Central memory CD8-positive, alpha-beta T cell (primary cell): ENCODE results near the gene CMIP.
A peak's percentile ranks its signal among the peaks of the same experiment; 100 is the strongest.

Experiments used
- ATAC-seq: fragments of 150-1000 bp; cut with Tn5 transposase; replicated peaks from 2 replicates; pipeline ENCODE4 v1.10.0; 2022; ENCODE audit warnings: mild to moderate bottlenecking, moderate FRiP score, moderate number of reproducible peaks; ENCODE audit not compliant: poor library complexity, severe bottlenecking; ENCODE audit errors: extremely low read depth
- DNase-seq, 2 donors: peaks; one replicate each; pipeline ENCODE4 v3.0.0; 2021; ENCODE audit warnings: low spot score in 2 of 2
- H3K27ac Mint-ChIP-seq: one replicate; pipeline ENCODE4 v1.8.0; 2022; ENCODE audit warnings: low read depth, mild to moderate bottlenecking, moderate library complexity, mixed read lengths
- H3K27me3 Mint-ChIP-seq: one replicate; pipeline ENCODE4 v1.8.0; 2022; ENCODE audit warnings: mixed read lengths
- H3K36me3 Mint-ChIP-seq: one replicate; pipeline ENCODE4 v1.8.0; 2022; ENCODE audit warnings: mild to moderate bottlenecking, moderate library complexity, mixed read lengths; ENCODE audit not compliant: insufficient read depth
- H3K4me1 Mint-ChIP-seq: one replicate; pipeline ENCODE4 v1.8.0; 2022; ENCODE audit warnings: mixed read lengths
- H3K4me3 Mint-ChIP-seq: one replicate; pipeline ENCODE4 v1.8.0; 2022; ENCODE audit warnings: mild to moderate bottlenecking, moderate library complexity, mixed read lengths
- H3K9me3 Mint-ChIP-seq: one replicate; pipeline ENCODE4 v1.8.0; 2022; ENCODE audit warnings: mixed read lengths

Gene CMIP

DNA sequence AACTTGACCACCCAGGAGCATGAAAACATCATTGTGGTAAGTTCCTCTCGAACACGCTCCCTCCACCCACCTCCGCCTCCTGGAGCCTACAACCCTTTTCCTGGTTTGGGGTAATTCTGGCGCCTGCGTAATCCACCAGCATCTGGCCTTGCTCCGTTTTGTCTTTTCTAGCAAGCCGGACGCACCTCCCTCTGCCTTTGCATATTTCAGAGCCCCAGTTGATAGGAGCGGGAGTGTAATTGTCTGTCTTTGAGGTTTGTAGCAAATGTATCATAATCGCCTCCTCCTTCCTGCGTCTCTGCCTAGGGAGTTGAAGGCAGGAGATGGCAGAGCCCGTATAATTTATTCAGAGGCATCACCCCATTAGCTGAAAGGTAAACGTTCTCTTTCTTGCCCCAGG, 213.2 kb downstream of the CMIP start:
- DNase-seq: no peak
- no peak for ATAC-seq
- Mint-ChIP-seq H3K4me3 (no peak overlapping the region), H3K27me3 (no peaks in the 10 kb centered on the region), H3K4me1 (peaks cover 14% of the 10 kb centered on the region), H3K9me3 (no peaks in the 10 kb centered on the region), H3K36me3 (peaks cover 36% of the 10 kb centered on the region), H3K27ac (no peak overlapping the region)

GRCh38 chr16:81658373-81658772, 213.8 kb downstream of the CMIP start:
- Mint-ChIP-seq H3K4me1 (peaks cover 14% of the 10 kb centered on the region), H3K4me3 (no peak overlapping the region), H3K36me3 (peaks cover 40% of the 10 kb centered on the region), H3K27ac (peak overlapping the region; percentile 1), H3K9me3 (no peaks in the 10 kb centered on the region), H3K27me3 (no peaks in the 10 kb centered on the region)
- ATAC-seq: no peak
- DNase-seq: no peak

DNA sequence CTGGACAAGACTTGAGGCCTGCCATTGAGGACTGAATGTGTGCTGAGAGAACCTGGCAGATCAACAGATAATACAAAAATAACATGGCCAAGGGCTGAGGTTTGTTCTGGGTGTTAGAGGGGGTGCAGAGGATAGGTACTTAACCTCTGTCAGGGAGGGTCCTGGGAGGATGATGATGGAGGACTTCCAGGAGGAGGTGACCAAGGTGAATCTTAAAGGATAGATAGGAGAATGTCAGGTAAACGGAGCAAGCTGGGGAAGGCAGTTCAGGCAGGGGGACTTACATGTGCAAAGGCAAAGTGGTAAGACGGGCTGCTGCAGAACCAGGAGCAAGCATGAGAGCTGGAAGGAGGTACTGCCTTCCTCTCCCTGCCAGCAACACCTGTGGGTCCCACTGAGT, 214.6 kb downstream of the CMIP start:
- DNase-seq (no peak), ATAC-seq (no peak)
- H3K9me3 Mint-ChIP-seq: no peaks in the 10 kb centered on the region
- H3K4me3 Mint-ChIP-seq: no peak overlapping the region
- H3K4me1 Mint-ChIP-seq: peaks cover 14% of the 10 kb centered on the region
- no peaks in the 10 kb centered on the region for H3K27me3 Mint-ChIP-seq
- peaks cover 45% of the 10 kb centered on the region for H3K36me3 Mint-ChIP-seq
- peak overlapping the region; percentile 27 for H3K27ac Mint-ChIP-seq

- peaks cover 8% of the 10 kb centered on the region for H3K4me1 Mint-ChIP-seq
- DNase-seq (no peak), ATAC-seq (no peak)
- no peak overlapping the region for H3K27ac Mint-ChIP-seq
- no peaks in the 10 kb centered on the region for H3K9me3 Mint-ChIP-seq
- no peaks in the 10 kb centered on the region for H3K27me3 Mint-ChIP-seq
- peaks cover 50% of the 10 kb centered on the region for H3K36me3 Mint-ChIP-seq
- no peak overlapping the region for H3K4me3 Mint-ChIP-seq
Observed at GRCh38 chr16:81661082-81661481, 216.5 kb downstream of the CMIP start.

- Mint-ChIP-seq H3K27me3 (no peaks in the 10 kb centered on the region), H3K4me3 (no peak overlapping the region), H3K27ac (no peak overlapping the region), H3K9me3 (peaks cover 5% of the 10 kb centered on the region), H3K36me3 (peaks cover 43% of the 10 kb centered on the region), H3K4me1 (no peaks in the 10 kb centered on the region)
- DNase-seq: no peak
- ATAC-seq: no peak
Observed at GRCh38 chr16:81664153-81664552, 219.5 kb downstream of the CMIP start.

DNA sequence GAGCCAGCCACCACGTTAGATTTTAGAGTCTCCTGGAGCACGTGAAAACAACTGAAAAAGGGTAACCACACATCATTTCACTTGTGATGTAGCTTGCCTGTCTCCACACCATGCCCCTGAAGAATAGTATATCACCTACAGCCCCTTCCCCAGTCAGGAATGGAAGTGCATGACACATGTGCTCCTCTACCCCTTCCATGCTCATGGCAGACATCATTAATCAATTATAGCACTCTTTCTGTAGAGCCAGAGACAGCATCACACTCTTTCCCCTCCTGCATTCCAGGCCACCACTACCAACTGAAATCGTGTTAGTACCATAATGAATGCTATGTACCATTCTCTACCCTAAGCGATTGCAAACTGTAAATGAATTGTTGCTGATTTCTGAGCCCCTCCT, 221.0 kb downstream of the CMIP start:
- ATAC-seq (no peak), DNase-seq (no peak)
- Mint-ChIP-seq H3K27me3 (no peaks in the 10 kb centered on the region), H3K36me3 (peaks cover 40% of the 10 kb centered on the region), H3K9me3 (peaks cover 5% of the 10 kb centered on the region), H3K4me3 (no peak overlapping the region), H3K27ac (no peak overlapping the region), H3K4me1 (no peaks in the 10 kb centered on the region)

DNA sequence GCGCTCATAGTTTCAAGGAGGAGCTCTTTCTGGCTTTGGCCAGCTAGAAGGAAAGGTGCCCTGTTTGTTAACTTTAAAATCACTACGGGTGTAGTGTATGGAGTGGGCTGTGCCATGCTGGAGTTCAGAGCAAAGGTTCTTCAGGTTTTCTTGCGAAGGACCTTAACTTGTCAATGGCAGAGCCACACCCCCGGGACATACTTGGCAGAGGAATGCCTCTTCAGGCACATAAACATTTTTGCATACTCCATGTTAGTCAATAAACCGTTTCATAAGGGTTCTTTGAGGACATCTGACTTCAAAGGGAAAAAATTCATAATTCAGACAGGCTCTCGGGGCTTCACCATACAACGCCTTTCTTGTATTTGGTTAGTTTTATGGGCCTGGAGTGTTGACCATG, 221.5 kb downstream of the CMIP start:
- ATAC-seq: no peak
- no peak overlapping the region for H3K27ac Mint-ChIP-seq
- H3K36me3 Mint-ChIP-seq: peaks cover 40% of the 10 kb centered on the region
- H3K4me1 Mint-ChIP-seq: no peaks in the 10 kb centered on the region
- DNase-seq: no peak
- H3K27me3 Mint-ChIP-seq: no peaks in the 10 kb centered on the region
- H3K4me3 Mint-ChIP-seq: no peak overlapping the region
- peaks cover 5% of the 10 kb centered on the region for H3K9me3 Mint-ChIP-seq

GRCh38 chr16:81668243-81669097, 223.9 kb downstream of the CMIP start:
- Mint-ChIP-seq H3K36me3 (peaks cover 26% of the 10 kb centered on the region), H3K27ac (peak overlapping the region; percentile 92), H3K9me3 (peaks cover 5% of the 10 kb centered on the region), H3K4me1 (no peaks in the 10 kb centered on the region), H3K27me3 (no peaks in the 10 kb centered on the region), H3K4me3 (no peak overlapping the region)
- ATAC-seq (peak; percentile 32), DNase-seq (no peak)

GRCh38 chr16:81669473-81670350, 225.1 kb downstream of the CMIP start:
- H3K36me3 Mint-ChIP-seq: peaks cover 20% of the 10 kb centered on the region
- H3K4me3 Mint-ChIP-seq: no peak overlapping the region
- peak overlapping the region; percentile 92 for H3K27ac Mint-ChIP-seq
- peaks cover 5% of the 10 kb centered on the region for H3K9me3 Mint-ChIP-seq
- no peak for DNase-seq
- H3K27me3 Mint-ChIP-seq: no peaks in the 10 kb centered on the region
- no peak for ATAC-seq
- no peaks in the 10 kb centered on the region for H3K4me1 Mint-ChIP-seq

GRCh38 chr16:81671738-81672597, 227.4 kb downstream of the CMIP start:
- DNase-seq: no peak
- H3K27ac Mint-ChIP-seq: peak overlapping the region; percentile 67
- H3K36me3 Mint-ChIP-seq: peaks cover 15% of the 10 kb centered on the region
- H3K27me3 Mint-ChIP-seq: no peaks in the 10 kb centered on the region
- no peak for ATAC-seq
- H3K9me3 Mint-ChIP-seq: peaks cover 5% of the 10 kb centered on the region
- peaks cover 3% of the 10 kb centered on the region for H3K4me1 Mint-ChIP-seq
- no peak overlapping the region for H3K4me3 Mint-ChIP-seq

DNA sequence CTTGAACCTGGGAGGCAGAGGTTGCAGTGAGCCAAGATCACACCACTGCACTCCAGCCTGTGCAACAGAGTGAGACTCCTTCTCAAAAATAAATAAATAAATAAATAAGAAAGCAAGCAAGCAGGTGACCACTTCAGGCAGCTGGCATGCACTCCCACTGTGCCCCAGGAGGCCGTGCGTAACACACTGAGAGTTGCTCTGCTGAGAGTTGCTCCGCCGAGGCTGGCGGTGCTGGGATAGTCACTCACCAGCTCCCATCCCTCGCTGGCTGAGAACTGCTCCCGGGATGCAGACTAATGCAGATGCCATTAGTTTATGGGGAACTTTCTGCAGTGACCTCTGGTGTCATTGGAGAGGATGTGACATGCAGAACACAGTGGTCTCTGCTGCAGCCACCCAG, 228.8 kb downstream of the CMIP start:
- H3K4me1 Mint-ChIP-seq: peaks cover 12% of the 10 kb centered on the region
- no peak for DNase-seq
- H3K4me3 Mint-ChIP-seq: no peak overlapping the region
- no peak overlapping the region for H3K27ac Mint-ChIP-seq
- H3K9me3 Mint-ChIP-seq: peaks cover 5% of the 10 kb centered on the region
- H3K36me3 Mint-ChIP-seq: peaks cover 16% of the 10 kb centered on the region
- ATAC-seq: no peak
- no peaks in the 10 kb centered on the region for H3K27me3 Mint-ChIP-seq

- Mint-ChIP-seq H3K4me1 (peaks cover 23% of the 10 kb centered on the region), H3K36me3 (peaks cover 16% of the 10 kb centered on the region), H3K4me3 (no peak overlapping the region), H3K27ac (no peak overlapping the region), H3K27me3 (no peaks in the 10 kb centered on the region), H3K9me3 (no peaks in the 10 kb centered on the region)
- no peak for DNase-seq
- ATAC-seq: no peak
Observed at GRCh38 chr16:81675662-81676061, 231.1 kb downstream of the CMIP start.
